Aortic smooth muscle cell (primary cell): ENCODE measurements around the gene CD69. TPM values are rescaled to one million over a fixed set of nuclear protein-coding genes. Genes with fewer than 3 reads are reported as not detected.

ENCODE experiments used
- total RNA-seq: library from RNA; depleted of rRNA; stranded (reverse); fragments of >200 nt; gene quantifications from 2 replicates; pipeline ENCODE4 v1.2.3, GENCODE V29; 2014

CD69 gene
- total RNA-seq = not detected in 2 replicates

DNA sequence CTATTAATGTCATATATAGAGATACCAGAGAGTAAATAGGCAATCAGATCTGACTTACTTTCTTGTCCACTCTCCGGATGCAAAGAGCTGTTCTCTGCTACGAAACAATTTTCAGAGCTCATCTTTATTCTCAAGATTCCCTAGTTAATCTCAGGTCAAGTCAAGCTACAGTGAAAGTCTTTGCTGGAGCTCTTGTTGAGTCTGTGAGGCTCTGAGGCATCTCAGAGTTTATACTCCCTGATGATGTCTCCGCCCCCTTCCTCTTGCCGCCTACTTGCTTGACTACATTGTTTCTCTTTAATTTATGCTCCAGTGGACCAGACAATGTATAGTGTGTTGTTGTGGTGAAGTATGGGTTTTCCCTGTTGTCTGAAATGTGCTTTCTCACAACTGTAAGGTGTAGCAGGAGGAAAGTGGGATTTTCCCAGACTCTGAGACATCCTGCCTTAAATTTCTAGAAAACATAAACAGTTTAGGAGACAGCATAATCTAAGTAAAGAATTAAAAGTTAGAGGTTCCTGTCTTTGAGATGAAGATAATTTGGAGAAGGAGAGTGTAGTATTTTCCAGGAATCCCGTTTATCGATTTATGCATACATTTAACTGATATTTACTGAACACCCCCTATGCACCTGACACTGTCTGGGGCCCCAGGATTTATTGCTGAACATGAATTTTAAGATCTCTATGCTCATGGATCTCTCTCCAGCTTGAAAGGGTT lies at the start of gene CD69:
CD69 (minus strand) TSS at position 203 of the 720 bp plus-strand sequence; CDS start at position 122, 81 bp downstream.

GRCh38 chr12:9732921-9733461 lies 27.7 kb downstream of the CD69 start, which contains the start of gene CLECL1:
Gene CLECL1 (minus strand): TSS chr12:9733097.

Other genes with a start within 250 kb of the CD69 start
- gene KLRB1, start 153.0 kb downstream of the CD69 start, total RNA-seq = not detected in 2 replicates
- gene CLEC2D, start 91.2 kb downstream of the CD69 start, total RNA-seq = 1.1 and 1.2 TPM in 2 replicates
- not detected in 2 replicates for gene CLECL1, start 27.8 kb downstream of the CD69 start, total RNA-seq
- gene KLRF1, start 66.6 kb upstream of the CD69 start, total RNA-seq = not detected in 2 replicates
- gene CLEC2B, start 108.5 kb upstream of the CD69 start, total RNA-seq = 4.2 and 4.4 TPM in 2 replicates
- not detected in 2 replicates for gene KLRF2, start 120.6 kb upstream of the CD69 start, total RNA-seq
- not detected in 2 replicates for gene CLEC2A, start 171.5 kb upstream of the CD69 start, total RNA-seq
- gene CLEC12A, start 210.5 kb upstream of the CD69 start, total RNA-seq = not detected in 2 replicates
- not detected in 2 replicates for gene CLEC1B, start 238.2 kb upstream of the CD69 start, total RNA-seq
- not detected in 2 replicates for gene CLEC12B, start 249.7 kb upstream of the CD69 start, total RNA-seq